ENCODE results near the gene ZNF215. TPM values are rescaled to one million over a fixed set of nuclear protein-coding genes. Genes with fewer than 3 reads are reported as not detected.
A peak's percentile ranks its signal among the peaks of the same experiment; 100 is the strongest.

The ZNF215 gene
- total RNA-seq, 1 donor = 6.5 TPM

GRCh38 chr11:6992457-6993417, 66.5 kb downstream of the ZNF215 start:
- DNase-seq (ENCODE audit: low read depth) = peak; percentile 88
- no peak for TF ChIP-seq CTCF (IDR thresholded peaks at IDR 0.05; ENCODE audit: insufficient read depth, low read depth, low read length)
- H3K4me3 ChIP-seq (ENCODE audit: low read depth, low read length) = no peak overlapping the region

- no peak for TF ChIP-seq CTCF (IDR thresholded peaks at IDR 0.05; ENCODE audit: insufficient read depth, low read depth, low read length)
- no peak overlapping the region for H3K4me3 ChIP-seq (ENCODE audit: low read depth, low read length)
- DNase-seq (ENCODE audit: low read depth) = no peak
Observed at GRCh38 chr11:6995703-6996102, 69.5 kb downstream of the ZNF215 start.

GRCh38 chr11:7004482-7004881, 78.3 kb downstream of the ZNF215 start:
- peak; percentile 17 for DNase-seq (ENCODE audit: low read depth)
- H3K4me3 ChIP-seq (ENCODE audit: low read depth, low read length) = no peak overlapping the region
- TF ChIP-seq CTCF (IDR thresholded peaks at IDR 0.05; ENCODE audit: insufficient read depth, low read depth, low read length) = no peak

Other genes starting within 250 kb of the ZNF215 start
- gene MRPL17, start 243.1 kb upstream of the ZNF215 start, total RNA-seq = 58.6 and 70.0 TPM in 2 replicates
- under 0.01 and 0.32 TPM in 2 replicates for gene OR2AG2, start 154.4 kb upstream of the ZNF215 start, total RNA-seq
- gene OR2AG1, start 143.4 kb upstream of the ZNF215 start, total RNA-seq = not detected in 2 replicates
- gene OR6A2, start 126.7 kb upstream of the ZNF215 start, total RNA-seq = 0.32 and 0.43 TPM in 2 replicates
- gene OR10A5, start 80.7 kb upstream of the ZNF215 start, total RNA-seq = not detected in 2 replicates
- gene OR10A2, start 63.4 kb upstream of the ZNF215 start, total RNA-seq = not detected in 2 replicates
- gene OR10A4, start 49.8 kb upstream of the ZNF215 start, total RNA-seq = not detected in 2 replicates
- gene OR2D2, start 33.9 kb upstream of the ZNF215 start, total RNA-seq = 0.64 and 0.86 TPM in 2 replicates
- not detected in 2 replicates for gene OR2D3, start 5.4 kb upstream of the ZNF215 start, total RNA-seq
- gene ZNF214, start 93.9 kb downstream of the ZNF215 start, total RNA-seq = 2.6 and 3.2 TPM in 2 replicates
- under 0.01 and 0.32 TPM in 2 replicates for gene NLRP14, start 94.1 kb downstream of the ZNF215 start, total RNA-seq
- under 0.01 TPM in 1 of 2 replicates, not detected in the other for gene RBMXL2, start 162.6 kb downstream of the ZNF215 start, total RNA-seq

All from fibroblast of villous mesenchyme (primary cell).